ENCODE results near the gene CDX2.
"Not testable (repeated sequence)": the region's sequence is repeated elsewhere in the genome, so short reads cannot be mapped to it uniquely, and the experiment has no call there.

Gene CDX2

DNA sequence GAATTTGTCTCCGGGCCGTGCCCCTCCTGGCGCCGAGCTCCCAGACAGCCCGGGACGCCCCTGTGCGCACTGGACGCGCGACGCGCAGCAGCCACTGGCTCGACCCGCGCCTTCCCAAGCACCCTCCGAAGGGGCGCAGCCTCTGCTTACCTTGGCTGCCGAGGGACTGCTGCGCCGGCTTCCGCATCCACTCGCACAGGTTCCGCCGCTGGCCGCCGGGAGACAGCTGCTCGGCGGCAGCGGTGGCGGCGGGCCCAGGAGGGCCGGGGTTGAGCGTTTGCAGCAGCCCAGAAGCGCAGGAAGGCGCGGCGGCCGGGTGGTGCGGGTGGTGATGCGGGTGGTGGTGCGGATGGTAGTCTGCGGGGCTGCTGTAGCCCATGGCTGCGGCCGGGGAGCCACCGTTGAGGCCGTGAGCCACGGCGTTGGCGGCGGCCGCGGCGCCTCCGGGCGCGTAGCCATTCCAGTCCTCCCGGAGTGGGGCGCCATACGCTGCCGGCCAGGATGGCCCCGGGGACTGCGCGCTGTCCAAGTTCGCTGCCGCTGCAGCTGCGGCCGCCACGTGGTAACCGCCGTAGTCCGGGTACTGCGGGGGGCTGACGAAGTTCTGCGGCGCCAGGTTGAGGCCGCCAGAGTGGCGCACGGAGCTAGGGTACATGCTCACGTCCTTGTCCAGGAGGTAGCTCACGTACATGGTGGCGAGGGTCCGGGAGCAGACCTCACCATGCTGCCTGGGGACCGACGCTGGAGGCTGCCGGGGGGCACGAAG lies 616 bp downstream of the CDX2 start:
- TF ChIP-seq TAF1 (IDR thresholded peaks at IDR 0.05; ENCODE audit: borderline replicate concordance, low read depth, low read length) (no peak), POLR2AphosphoS5 (IDR thresholded peaks at IDR 0.05; ENCODE audit: low read depth, low read length) (no peak)
- FAIRE-seq (no peak), DNase-seq (ENCODE audit: insufficient read length) (no peak)

DNA sequence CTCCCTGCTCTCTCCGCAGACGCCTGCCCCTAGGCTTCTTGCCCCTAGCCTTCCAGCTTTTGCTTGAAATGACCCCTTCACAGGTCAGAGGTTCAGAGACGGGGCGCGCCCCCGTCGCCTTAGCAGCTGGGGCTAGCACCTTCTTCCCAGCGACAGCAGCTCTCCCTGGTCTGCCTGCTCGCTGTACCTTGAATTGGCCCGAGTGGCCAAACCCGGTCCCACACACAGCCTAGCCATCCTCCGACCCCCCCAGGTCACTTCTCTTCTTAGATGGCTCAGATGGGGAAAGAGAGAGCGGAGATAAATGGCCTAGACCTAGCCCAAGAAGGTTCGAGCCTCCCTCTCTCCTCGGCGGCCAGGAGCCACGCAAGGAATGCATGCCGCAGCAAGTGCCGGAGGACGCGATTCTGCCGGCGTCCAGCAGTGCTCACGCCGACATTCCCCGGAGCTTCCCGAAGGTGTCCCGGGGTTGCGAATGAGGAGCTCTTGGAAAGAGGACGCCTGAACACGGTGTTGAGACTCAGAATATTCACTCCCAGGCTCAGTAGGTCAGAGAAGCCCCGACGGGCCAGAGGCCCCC lies 1.3 kb downstream of the CDX2 start:
- DNase-seq (ENCODE audit: insufficient read length), result no peak
- TF ChIP-seq POLR2A (IDR thresholded peaks at IDR 0.05; ENCODE audit: low read depth, low read length) (no peak), TAF1 (IDR thresholded peaks at IDR 0.05; ENCODE audit: borderline replicate concordance, low read depth, low read length) (no peak), POLR2AphosphoS5 (IDR thresholded peaks at IDR 0.05; ENCODE audit: low read depth, low read length) (no peak)
- FAIRE-seq, result no peak

GRCh38 chr13:27967203-27967735 lies 1.8 kb downstream of the CDX2 start:
- TF ChIP-seq POLR2A (IDR thresholded peaks at IDR 0.05; ENCODE audit: low read depth, low read length) (no peak), POLR2AphosphoS5 (IDR thresholded peaks at IDR 0.05; ENCODE audit: low read depth, low read length) (no peak), TAF1 (IDR thresholded peaks at IDR 0.05; ENCODE audit: borderline replicate concordance, low read depth, low read length) (no peak)
- FAIRE-seq (no peak), DNase-seq (ENCODE audit: insufficient read length) (no peak)

- TF ChIP-seq POLR2AphosphoS5 (IDR thresholded peaks at IDR 0.05; ENCODE audit: low read depth, low read length), result no peak
- no peak for TF ChIP-seq TAF1 (IDR thresholded peaks at IDR 0.05; ENCODE audit: borderline replicate concordance, low read depth, low read length)
- no peak for TF ChIP-seq POLR2A (IDR thresholded peaks at IDR 0.05; ENCODE audit: low read depth, low read length)
- no peak for FAIRE-seq
Observed at GRCh38 chr13:27966641-27967202, 2.4 kb downstream of the CDX2 start.

DNA sequence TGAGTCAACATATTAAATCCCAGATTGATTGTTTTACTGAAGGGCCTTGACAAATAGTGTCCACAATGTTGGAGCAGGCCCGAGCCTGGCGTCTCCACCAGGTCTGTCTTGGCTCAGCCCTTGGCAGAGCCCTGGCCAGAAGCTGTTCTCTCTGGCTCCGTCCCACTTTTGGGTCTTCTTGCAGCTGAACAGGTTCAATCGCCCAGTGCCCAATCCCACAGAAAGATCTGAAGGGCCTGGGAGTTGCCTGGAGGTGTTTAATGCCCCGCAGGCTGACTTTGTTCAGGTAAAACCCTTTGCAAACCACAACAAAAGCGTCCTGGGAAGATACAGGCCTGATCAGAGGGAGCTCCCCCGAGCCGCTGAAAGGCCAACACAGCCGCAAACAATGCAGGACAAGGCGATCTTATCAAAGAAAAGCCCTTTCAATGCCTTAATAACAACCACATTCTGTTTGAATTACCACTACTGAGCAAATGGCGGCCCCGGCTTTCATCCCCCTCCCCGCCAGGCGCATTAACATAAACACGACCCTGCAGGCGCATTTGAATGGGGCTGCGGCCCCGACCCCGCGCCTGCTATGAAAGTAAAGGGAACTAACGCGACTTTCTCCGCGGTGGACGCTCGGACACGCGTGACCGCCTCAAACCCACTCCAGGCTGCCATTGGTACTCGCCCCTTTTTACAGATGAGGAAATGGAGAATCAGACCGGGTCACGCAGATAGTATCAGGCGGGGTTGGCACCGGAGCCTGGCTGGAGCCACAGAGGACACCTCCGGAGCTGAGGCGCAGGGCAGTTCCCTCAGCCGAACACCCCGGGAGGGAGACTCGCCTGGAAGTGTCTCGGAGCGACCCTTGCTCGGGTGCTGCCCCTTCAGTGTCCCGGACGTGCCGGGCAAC lies 3.1 kb downstream of the CDX2 start:
- DNase-seq (ENCODE audit: insufficient read length), result no peak
- TF ChIP-seq TAF1 (IDR thresholded peaks at IDR 0.05; ENCODE audit: borderline replicate concordance, low read depth, low read length), result no peak
- no peak for TF ChIP-seq POLR2A (IDR thresholded peaks at IDR 0.05; ENCODE audit: low read depth, low read length)
- TF ChIP-seq POLR2AphosphoS5 (IDR thresholded peaks at IDR 0.05; ENCODE audit: low read depth, low read length), result no peak
- FAIRE-seq, result no peak

More at GRCh38 chr13:27966641-27967202, 2.4 kb downstream of the CDX2 start:
- DNase-seq (ENCODE audit: insufficient read length), result no peak

DNA sequence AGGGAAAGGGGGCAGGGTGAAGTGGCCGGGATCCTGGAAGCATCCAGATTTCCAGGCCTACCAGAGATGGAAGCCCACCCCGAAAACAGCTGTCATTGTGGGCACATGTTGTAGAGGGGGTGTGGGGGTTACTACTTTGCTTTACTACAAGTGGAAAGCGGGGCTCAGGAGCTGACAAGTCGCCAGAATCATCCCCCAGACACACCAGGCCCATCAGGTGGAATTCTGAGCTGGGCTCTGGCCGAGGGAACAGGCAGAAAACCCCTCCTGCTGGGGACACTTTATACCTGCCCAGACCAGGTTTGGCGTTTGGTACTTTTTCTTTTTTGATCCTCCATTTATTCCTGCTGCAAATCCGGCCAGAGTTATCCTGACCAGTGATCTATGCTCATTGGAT lies 3.8 kb downstream of the CDX2 start:
- DNase-seq (ENCODE audit: insufficient read length), result no peak
- TF ChIP-seq TAF1 (IDR thresholded peaks at IDR 0.05; ENCODE audit: borderline replicate concordance, low read depth, low read length) (no peak), POLR2A (IDR thresholded peaks at IDR 0.05; ENCODE audit: low read depth, low read length) (no peak), POLR2AphosphoS5 (IDR thresholded peaks at IDR 0.05; ENCODE audit: low read depth, low read length) (no peak)
- no peak for FAIRE-seq

DNA sequence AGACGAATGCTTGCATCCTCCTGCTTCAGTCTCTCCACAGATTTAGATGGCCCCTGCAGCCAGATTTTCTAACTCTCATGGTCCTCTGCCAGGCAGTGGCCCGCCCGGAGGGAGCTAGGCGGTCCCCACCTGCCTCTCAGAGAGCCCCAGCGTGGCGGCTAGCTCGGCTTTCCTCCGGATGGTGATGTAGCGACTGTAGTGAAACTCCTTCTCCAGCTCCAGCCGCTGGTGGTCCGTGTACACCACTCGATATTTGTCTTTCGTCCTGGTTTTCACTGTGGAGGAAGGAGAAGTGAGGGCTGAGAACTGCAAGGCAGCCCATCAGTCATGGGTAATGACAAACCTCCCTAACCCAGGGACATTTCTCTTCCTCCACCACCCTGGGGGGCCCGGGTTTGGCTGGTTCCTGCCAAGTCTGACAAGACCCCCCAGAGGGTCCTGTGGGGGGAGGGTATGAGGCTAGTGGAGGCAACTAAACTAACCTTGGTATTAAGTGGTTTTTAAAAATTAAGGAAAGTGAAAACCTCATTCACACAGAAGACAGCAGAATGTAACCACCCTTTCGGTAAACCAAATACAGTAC lies 4.3 kb downstream of the CDX2 start:
- DNase-seq (ENCODE audit: insufficient read length) (no peak), FAIRE-seq (no peak)
- no peak for TF ChIP-seq TAF1 (IDR thresholded peaks at IDR 0.05; ENCODE audit: borderline replicate concordance, low read depth, low read length)

DNA sequence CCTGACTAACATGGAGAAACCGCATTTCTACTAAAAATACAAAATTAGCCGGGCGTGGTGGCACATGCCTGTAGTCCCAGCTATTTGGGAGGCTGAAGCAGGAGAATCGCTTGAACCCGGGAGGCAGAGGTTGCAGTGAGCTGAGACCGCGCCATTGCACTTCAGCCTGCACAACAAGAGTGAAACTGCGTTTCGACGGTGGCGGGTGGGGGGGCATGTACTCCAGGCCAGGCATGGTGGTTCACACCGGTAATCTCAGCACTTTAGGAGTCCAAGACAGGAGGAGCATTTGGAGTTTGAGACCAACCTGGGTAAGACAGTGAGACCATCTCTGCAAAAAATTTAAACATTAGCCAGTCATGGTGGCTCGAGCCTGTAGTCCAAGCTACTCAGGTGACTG lies 4.9 kb downstream of the CDX2 start:
- FAIRE-seq; DNase-seq (ENCODE audit: insufficient read length): not testable (repeated sequence)

DNA sequence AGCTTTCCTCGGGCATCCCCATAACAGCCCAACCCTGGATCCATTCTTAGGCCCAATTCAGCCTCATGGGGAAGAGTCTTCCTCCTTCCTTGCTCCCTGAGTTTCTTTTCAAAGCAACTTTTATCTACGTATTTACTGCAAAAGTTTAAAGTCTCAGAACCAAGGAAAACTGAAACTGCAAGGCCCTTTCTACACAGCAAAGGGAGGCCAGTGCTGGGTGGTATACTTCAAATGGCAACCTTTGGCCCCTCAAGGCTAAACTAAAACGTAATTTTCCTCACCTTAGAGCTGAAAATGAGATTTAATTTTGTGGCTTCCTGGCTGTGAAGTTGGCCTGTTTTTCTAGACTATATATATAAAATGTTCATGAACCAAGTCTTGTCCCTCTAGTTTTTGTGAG lies 5.6 kb downstream of the CDX2 start:
- DNase-seq (ENCODE audit: insufficient read length) (no peak), FAIRE-seq (no peak)
- TF ChIP-seq POLR2AphosphoS5 (IDR thresholded peaks at IDR 0.05; ENCODE audit: low read depth, low read length) (no peak), POLR2A (IDR thresholded peaks at IDR 0.05; ENCODE audit: low read depth, low read length) (no peak)

- no peak for TF ChIP-seq POLR2A (IDR thresholded peaks at IDR 0.05; ENCODE audit: low read depth, low read length)
- TF ChIP-seq POLR2AphosphoS5 (IDR thresholded peaks at IDR 0.05; ENCODE audit: low read depth, low read length), result no peak
- no peak for TF ChIP-seq TAF1 (IDR thresholded peaks at IDR 0.05; ENCODE audit: borderline replicate concordance, low read depth, low read length)
- FAIRE-seq (no peak), DNase-seq (ENCODE audit: insufficient read length) (no peak)
Observed at GRCh38 chr13:27962982-27963381, 6.1 kb downstream of the CDX2 start.

- DNase-seq (ENCODE audit: insufficient read length), result no peak
- TF ChIP-seq POLR2AphosphoS5 (IDR thresholded peaks at IDR 0.05; ENCODE audit: low read depth, low read length), result no peak
- no peak for TF ChIP-seq TAF1 (IDR thresholded peaks at IDR 0.05; ENCODE audit: borderline replicate concordance, low read depth, low read length)
- TF ChIP-seq POLR2A (IDR thresholded peaks at IDR 0.05; ENCODE audit: low read depth, low read length), result no peak
- FAIRE-seq, result no peak
Observed at GRCh38 chr13:27962128-27962841, 6.8 kb downstream of the CDX2 start.
